ENCODE results near the gene REG4.

DNA sequence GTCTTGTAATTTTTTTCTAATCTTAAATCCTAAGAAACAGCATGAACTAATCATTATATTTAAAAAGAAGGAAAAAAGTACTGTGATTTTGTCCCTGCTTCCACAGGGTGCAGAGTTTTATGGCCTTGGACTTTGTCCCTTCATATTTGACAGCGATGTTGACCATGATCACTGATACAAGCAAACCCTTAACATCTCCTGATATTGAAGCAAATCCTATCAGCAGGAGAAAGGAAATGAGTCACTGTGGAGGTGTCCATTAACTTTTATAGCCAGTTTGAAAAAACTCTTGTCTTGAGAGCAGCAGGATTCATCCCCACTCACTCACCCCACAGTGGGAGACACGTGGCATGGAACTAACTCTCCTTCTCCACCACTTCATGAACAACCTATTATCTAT lies 5.1 kb upstream of the REG4 start:
- TF ChIP-seq, protein P1, sequence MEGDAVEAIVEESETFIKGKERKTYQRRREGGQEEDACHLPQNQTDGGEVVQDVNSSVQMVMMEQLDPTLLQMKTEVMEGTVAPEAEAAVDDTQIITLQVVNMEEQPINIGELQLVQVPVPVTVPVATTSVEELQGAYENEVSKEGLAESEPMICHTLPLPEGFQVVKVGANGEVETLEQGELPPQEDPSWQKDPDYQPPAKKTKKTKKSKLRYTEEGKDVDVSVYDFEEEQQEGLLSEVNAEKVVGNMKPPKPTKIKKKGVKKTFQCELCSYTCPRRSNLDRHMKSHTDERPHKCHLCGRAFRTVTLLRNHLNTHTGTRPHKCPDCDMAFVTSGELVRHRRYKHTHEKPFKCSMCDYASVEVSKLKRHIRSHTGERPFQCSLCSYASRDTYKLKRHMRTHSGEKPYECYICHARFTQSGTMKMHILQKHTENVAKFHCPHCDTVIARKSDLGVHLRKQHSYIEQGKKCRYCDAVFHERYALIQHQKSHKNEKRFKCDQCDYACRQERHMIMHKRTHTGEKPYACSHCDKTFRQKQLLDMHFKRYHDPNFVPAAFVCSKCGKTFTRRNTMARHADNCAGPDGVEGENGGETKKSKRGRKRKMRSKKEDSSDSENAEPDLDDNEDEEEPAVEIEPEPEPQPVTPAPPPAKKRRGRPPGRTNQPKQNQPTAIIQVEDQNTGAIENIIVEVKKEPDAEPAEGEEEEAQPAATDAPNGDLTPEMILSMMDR (IDR thresholded peaks at IDR 0.05; ENCODE audit: extremely low read depth in 1 of 2, insufficient read depth in 1 of 2, low read depth in 1 of 2, low read length in 2 of 2) = no peak
- TF ChIP-seq POLR2A (IDR thresholded peaks at IDR 0.05; ENCODE audit: low read depth, low read length) (no peak), GATA2 (IDR thresholded peaks at IDR 0.05; ENCODE audit: insufficient read depth, insufficient read length, low read depth, low read length) (no peak), POLR2AphosphoS5 (IDR thresholded peaks at IDR 0.05; ENCODE audit: insufficient read depth, low read depth, low read length) (no peak)
